ENCODE data around the gene BLOC1S3. TPM values are rescaled to one million over a fixed set of nuclear protein-coding genes. Genes with fewer than 3 reads are reported as not detected.

The BLOC1S3 gene
- total RNA-seq, 3 donors from 2014 or later (not counting 1 experiment from before 2014, with no cell fraction given), result 20.9 to 26.3 (median 21.8) TPM

GRCh38 chr19:45146741-45147205 lies 31.8 kb upstream of the BLOC1S3 start:
- no peak for TF ChIP-seq CTCF (IDR thresholded peaks at IDR 0.05)
- peaks cover 18% of the 10 kb centered on the region for H3K36me3 ChIP-seq (ENCODE audit: control insufficient read depth, insufficient read depth, low read length)
- H3K27me3 ChIP-seq (ENCODE audit: control insufficient read depth, insufficient read depth, low read length), result peaks cover 5% of the 10 kb centered on the region
- intact Hi-C loops (cut with micrococcal nuclease), result no loop called here
- ATAC-seq (no peak), DNase-seq (no peak)
- no peak overlapping the region for H3K4me3 ChIP-seq (ENCODE audit: low read length)
- Mint-ChIP-seq H3K36me3 (no peaks in the 10 kb centered on the region), H3K4me1 (peaks cover 0 to 11% of the 10 kb centered on the region in 2 donors), H3K27me3 (ENCODE audit: low read depth in 2 of 2) (no peaks in the 10 kb centered on the region), H3K27ac (no peak overlapping the region), H3K4me3 (no peak overlapping the region), H3K9me3 (no peaks in the 10 kb centered on the region)
- H3K4me1 ChIP-seq (ENCODE audit: control insufficient read depth, insufficient read depth, low read length), result peaks cover 6% of the 10 kb centered on the region
- no peak overlapping the region for H3K27ac ChIP-seq (ENCODE audit: low read length)
- 98% methylated on average over 18 of the region's 18 CpGs for WGBS (ENCODE audit: insufficient coverage)
- no peaks in the 10 kb centered on the region for H3K9me3 ChIP-seq (ENCODE audit: control insufficient read depth, insufficient read depth, low read length)

- Histone ChIP-seq H3K36me3 (ENCODE audit: control insufficient read depth, insufficient read depth, low read length) (peaks cover 8% of the 10 kb centered on the region), H3K9me3 (ENCODE audit: control insufficient read depth, insufficient read depth, low read length) (no peaks in the 10 kb centered on the region), H3K27me3 (ENCODE audit: control insufficient read depth, insufficient read depth, low read length) (peaks cover 6% of the 10 kb centered on the region), H3K27ac (ENCODE audit: low read length) (no peak overlapping the region), H3K4me3 (ENCODE audit: low read length) (no peak overlapping the region), H3K4me1 (ENCODE audit: control insufficient read depth, insufficient read depth, low read length) (peaks cover 19% of the 10 kb centered on the region)
- TF ChIP-seq CTCF (IDR thresholded peaks at IDR 0.05), result no peak
- Mint-ChIP-seq H3K9me3 (no peaks in the 10 kb centered on the region), H3K4me1 (peaks cover 7 to 12% of the 10 kb centered on the region in 2 donors), H3K27ac (no peak overlapping the region), H3K27me3 (ENCODE audit: low read depth in 2 of 2) (no peaks in the 10 kb centered on the region), H3K36me3 (no peaks in the 10 kb centered on the region), H3K4me3 (no peak overlapping the region)
- DNase-seq (no peak), ATAC-seq (no peak)
- WGBS (ENCODE audit: insufficient coverage), result 95% methylated on average over 17 of the region's 18 CpGs
- intact Hi-C loops (cut with micrococcal nuclease), result no loop called here
Observed at GRCh38 chr19:45147835-45148676, 30.5 kb upstream of the BLOC1S3 start.

- H3K27me3 Mint-ChIP-seq (ENCODE audit: low read depth in 2 of 2), result no peaks in the 10 kb centered on the region
- Histone ChIP-seq H3K4me1 (ENCODE audit: control insufficient read depth, insufficient read depth, low read length) (peaks cover 30% of the 10 kb centered on the region), H3K36me3 (ENCODE audit: control insufficient read depth, insufficient read depth, low read length) (peaks cover 8% of the 10 kb centered on the region), H3K4me3 (ENCODE audit: low read length) (no peak overlapping the region), H3K27me3 (ENCODE audit: control insufficient read depth, insufficient read depth, low read length) (peaks cover 6% of the 10 kb centered on the region), H3K27ac (ENCODE audit: low read length) (no peak overlapping the region), H3K9me3 (ENCODE audit: control insufficient read depth, insufficient read depth, low read length) (no peaks in the 10 kb centered on the region)
- H3K9me3 Mint-ChIP-seq, result no peaks in the 10 kb centered on the region
- ATAC-seq (no peak), DNase-seq (no peak)
- H3K36me3 Mint-ChIP-seq, result no peaks in the 10 kb centered on the region
- H3K4me1 Mint-ChIP-seq, result peaks cover 12 to 22% of the 10 kb centered on the region in 2 donors
- H3K4me3 Mint-ChIP-seq, result no peak overlapping the region
- intact Hi-C loops (cut with micrococcal nuclease), result no loop called here
- H3K27ac Mint-ChIP-seq, result no peak overlapping the region
- TF ChIP-seq CTCF (IDR thresholded peaks at IDR 0.05), result no peak
- WGBS (ENCODE audit: insufficient coverage), result 76% methylated on average over 9 of the region's 9 CpGs
Observed at GRCh38 chr19:45149129-45149528, 29.5 kb upstream of the BLOC1S3 start.
